Lung (tissue), 12 donors: ENCODE measurements around the gene SH3PXD2A. TPM values are rescaled to one million over a fixed set of nuclear protein-coding genes. Genes with fewer than 3 reads are reported as not detected.

ENCODE experiments used
- ATAC-seq: fragments of 200-7000 bp; cut with Tn5 transposase; one replicate; pipeline ENCODE4 v1.9.1; 2020; ENCODE audit warnings: moderate number of reproducible peaks; ENCODE audit not compliant: insufficient read depth, low FRiP score
- DNase-seq, 3 donors: peaks; one replicate each; pipeline ENCODE4 v3.0.0-alpha.2; 2013 to 2017
- H3K27ac ChIP-seq, 2 donors: one replicate each; pipeline ENCODE4 v1.5.1; 2013; ENCODE audit warnings: mild to moderate bottlenecking in 2 of 2, moderate library complexity in 2 of 2, control low read depth in 1 of 2, inconsistent platforms in 1 of 2, low read depth in 1 of 2, low read length in 1 of 2
- H3K27me3 ChIP-seq, 3 donors: one replicate each; pipeline ENCODE4 v1.5.1; 2013; ENCODE audit warnings: low read length in 2 of 3; ENCODE audit not compliant: control insufficient read depth in 3 of 3, insufficient read depth in 3 of 3
- H3K36me3 ChIP-seq, 4 donors: one replicate each; pipeline ENCODE4 v1.5.1; 2013; ENCODE audit warnings: low read length in 4 of 4, mild to moderate bottlenecking in 1 of 4, moderate library complexity in 1 of 4; ENCODE audit not compliant: control insufficient read depth in 4 of 4, insufficient read depth in 4 of 4
- H3K4me1 ChIP-seq, 5 donors: one replicate each; pipeline ENCODE4 v1.5.1; 2013; ENCODE audit warnings: low read length in 5 of 5, mild to moderate bottlenecking in 2 of 5, moderate library complexity in 1 of 5; ENCODE audit not compliant: control insufficient read depth in 5 of 5, insufficient read depth in 5 of 5
- H3K4me3 ChIP-seq: one replicate; pipeline ENCODE4 v1.5.1; 2013; ENCODE audit warnings: mild to moderate bottlenecking, control low read depth, moderate library complexity
- H3K9ac ChIP-seq, 2 donors: one replicate each; pipeline ENCODE4 v1.5.1; 2013; ENCODE audit warnings: low read length in 2 of 2, control low read depth in 1 of 2; ENCODE audit not compliant: insufficient read depth in 1 of 2
- H3K9me3 ChIP-seq, 4 donors: one replicate each; pipeline ENCODE4 v1.5.1; 2013; ENCODE audit warnings: low read length in 3 of 4, mild to moderate bottlenecking in 1 of 4, moderate library complexity in 1 of 4; ENCODE audit not compliant: control insufficient read depth in 4 of 4, insufficient read depth in 3 of 4
- whole genome bisulfite sequencing, 2 donors: extraction: QIAGEN DNeasy Blood & Tissue Kit; methylation state at CpG; one replicate each; pipeline ENCODE4 v1.1.7; 2013; 5-methylcytosine and 5-hydroxymethylcytosine counted together
- polyA plus RNA-seq, 2 donors: library from polyadenylated mRNA; stranded (reverse); fragments of 200-250 nt; gene quantifications; one replicate each; pipeline ENCODE4 v1.2.1, GENCODE V29; 2013
- total RNA-seq, 2 donors: library from RNA; depleted of rRNA in 1 of 2; stranded (reverse); fragments of >200 nt in 1 of 2; gene quantifications; one replicate each; pipeline ENCODE4 v1.2.1, GENCODE V29; 2014 to 2021
- TF ChIP-seq, protein P1 (sequence below): IDR thresholded peaks from 2 replicates; pipeline ENCODE4 v1.5.1; 2012; ENCODE audit warnings: mild to moderate bottlenecking; ENCODE audit errors: control extremely low read depth, extremely low read depth
- donor health status: control.
- donor health status: control.
- donor health status: Bipolar disorder and iron deficiency.
- donor health status: healthy.
- donor health status: DM: yes; HTN: yes; CAD: no.

Gene SH3PXD2A
- total and polyA plus RNA-seq, 4 donors, result 9.9 to 53.2 (median 29.2) TPM

DNA sequence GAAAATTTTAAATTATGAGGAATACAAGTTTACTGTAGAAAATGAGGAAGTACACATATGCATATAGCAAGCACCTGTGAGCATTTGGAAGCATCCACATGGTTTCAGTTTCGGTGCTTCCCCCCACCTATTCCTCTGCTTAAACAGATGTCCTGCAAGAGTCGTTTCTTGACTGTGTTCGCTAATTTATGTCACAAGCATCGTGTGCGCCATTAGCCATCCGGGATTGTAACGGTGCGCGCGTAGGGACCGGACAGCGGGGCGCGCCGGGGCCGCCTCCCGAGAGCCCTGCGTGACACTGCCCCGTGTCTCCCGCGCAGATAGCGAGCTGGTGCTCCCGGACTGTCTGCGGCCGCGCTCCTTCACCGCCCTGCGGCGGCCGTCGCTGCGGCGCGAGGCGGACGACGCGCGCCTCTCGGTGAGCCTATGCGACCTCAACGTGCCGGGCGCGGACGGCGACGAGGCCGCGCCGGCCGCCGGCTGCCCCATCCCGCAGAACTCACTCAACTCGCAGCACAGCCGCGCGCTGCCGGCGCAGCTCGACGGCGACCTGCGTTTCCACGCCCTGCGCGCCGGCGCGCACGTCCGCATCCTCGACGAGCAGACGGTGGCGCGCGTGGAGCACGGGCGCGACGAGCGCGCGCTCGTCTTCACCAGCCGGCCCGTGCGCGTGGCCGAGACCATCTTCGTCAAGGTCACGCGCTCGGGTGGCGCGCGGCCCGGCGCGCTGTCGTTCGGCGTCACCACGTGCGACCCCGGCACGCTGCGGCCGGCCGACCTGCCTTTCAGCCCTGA, 271.0 kb downstream of the SH3PXD2A start:
- H3K4me1 ChIP-seq, result peaks cover 0 to 10% (median 4%) of the 10 kb centered on the region in 5 donors

DNA sequence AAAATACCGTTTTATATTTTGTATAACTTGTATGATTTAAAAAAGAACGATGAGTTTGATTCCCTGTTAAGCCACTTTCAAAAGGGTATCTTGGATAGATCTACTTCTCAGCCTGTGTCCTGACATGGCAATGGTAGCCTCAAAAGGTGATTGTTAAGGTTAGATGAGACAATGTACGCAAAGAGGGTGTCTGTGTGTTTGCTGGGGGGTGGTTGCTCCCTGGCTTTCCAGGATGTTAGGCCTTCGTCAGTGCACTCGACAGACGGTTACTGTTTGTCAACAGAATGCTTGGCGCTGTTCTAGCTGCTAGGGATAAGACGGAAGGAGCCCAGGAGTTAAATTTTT, 271.5 kb downstream of the SH3PXD2A start:
- H3K27ac ChIP-seq, result no peak overlapping the region
- H3K27me3 ChIP-seq, result peaks cover 0 to 8% (median 3%) of the 10 kb centered on the region in 3 donors
- DNase-seq (no peak), ATAC-seq (no peak)
- 52 to 72% methylated on average over 8 of the region's 8 CpGs for WGBS, 2 donors
- H3K9me3 ChIP-seq, result peaks cover 0 to 5% (median 0%) of the 10 kb centered on the region in 4 donors
- no peak overlapping the region for H3K9ac ChIP-seq
- H3K4me3 ChIP-seq, result no peak overlapping the region
- TF ChIP-seq, protein P1, sequence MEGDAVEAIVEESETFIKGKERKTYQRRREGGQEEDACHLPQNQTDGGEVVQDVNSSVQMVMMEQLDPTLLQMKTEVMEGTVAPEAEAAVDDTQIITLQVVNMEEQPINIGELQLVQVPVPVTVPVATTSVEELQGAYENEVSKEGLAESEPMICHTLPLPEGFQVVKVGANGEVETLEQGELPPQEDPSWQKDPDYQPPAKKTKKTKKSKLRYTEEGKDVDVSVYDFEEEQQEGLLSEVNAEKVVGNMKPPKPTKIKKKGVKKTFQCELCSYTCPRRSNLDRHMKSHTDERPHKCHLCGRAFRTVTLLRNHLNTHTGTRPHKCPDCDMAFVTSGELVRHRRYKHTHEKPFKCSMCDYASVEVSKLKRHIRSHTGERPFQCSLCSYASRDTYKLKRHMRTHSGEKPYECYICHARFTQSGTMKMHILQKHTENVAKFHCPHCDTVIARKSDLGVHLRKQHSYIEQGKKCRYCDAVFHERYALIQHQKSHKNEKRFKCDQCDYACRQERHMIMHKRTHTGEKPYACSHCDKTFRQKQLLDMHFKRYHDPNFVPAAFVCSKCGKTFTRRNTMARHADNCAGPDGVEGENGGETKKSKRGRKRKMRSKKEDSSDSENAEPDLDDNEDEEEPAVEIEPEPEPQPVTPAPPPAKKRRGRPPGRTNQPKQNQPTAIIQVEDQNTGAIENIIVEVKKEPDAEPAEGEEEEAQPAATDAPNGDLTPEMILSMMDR, result no peak
- no peaks in the 10 kb centered on the region for H3K36me3 ChIP-seq
- H3K4me1 ChIP-seq, result peaks cover 0 to 10% (median 4%) of the 10 kb centered on the region in 5 donors

More for the DNA sequence above, 271.0 kb downstream of the SH3PXD2A start:
- H3K4me3 ChIP-seq, result peak overlapping the region; percentile 47
- H3K27me3 ChIP-seq, result peaks cover 0 to 8% (median 3%) of the 10 kb centered on the region in 3 donors
- 3 to 8% methylated on average over 96 to 111 of the region's 111 CpGs for WGBS, 2 donors
- TF ChIP-seq, protein P1, result no peak
- ATAC-seq (no peak), DNase-seq (peak; percentile 34 to 72 (median 55))
- no peaks in the 10 kb centered on the region for H3K36me3 ChIP-seq
- H3K9me3 ChIP-seq, result peaks cover 0 to 5% (median 0%) of the 10 kb centered on the region in 4 donors
- H3K9ac ChIP-seq, result no peak overlapping the region
- no peak overlapping the region for H3K27ac ChIP-seq

DNA sequence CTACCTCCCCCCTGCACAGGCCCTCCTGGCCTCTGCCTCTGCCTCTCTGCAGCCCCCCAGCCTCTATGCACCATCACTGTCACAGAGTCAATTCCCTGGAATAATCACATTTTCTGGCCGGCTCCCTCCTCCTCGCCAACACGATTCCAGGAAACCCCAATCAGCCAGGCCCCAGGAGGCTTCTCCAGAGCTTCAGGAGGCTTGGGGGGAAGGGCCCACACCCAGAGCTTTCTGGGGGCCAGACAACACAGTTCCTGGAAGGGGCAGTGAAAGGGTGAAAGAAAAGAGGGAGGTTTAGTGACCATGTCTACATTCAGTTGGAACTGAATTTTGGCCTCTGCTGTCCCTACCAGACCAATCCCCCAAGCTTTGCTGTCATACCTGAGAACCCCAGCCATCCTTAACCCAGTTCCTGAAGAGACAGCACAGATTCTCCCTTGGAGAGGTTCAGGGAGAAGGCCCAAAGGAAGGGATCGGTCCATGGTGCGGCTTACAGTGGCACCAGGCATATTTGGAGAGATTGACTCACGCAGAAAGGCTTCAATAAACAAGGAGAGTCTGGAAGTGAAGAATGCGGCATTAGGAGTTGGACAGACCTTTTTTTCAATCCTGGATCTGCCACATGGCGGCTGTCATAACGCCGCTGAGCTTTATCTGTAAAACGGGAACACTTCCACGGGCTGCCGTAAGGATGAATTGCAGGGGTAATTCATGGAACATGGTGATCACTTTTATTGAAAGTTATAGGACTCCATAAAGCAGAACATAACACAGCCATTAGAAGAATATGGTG, 272.8 kb downstream of the SH3PXD2A start:
- H3K4me3 ChIP-seq, result no peak overlapping the region
- peaks cover 0 to 10% (median 4%) of the 10 kb centered on the region in 5 donors for H3K4me1 ChIP-seq
- peaks cover 0 to 3% (median 0%) of the 10 kb centered on the region in 4 donors for H3K9me3 ChIP-seq
- TF ChIP-seq, protein P1, result no peak
- DNase-seq (no peak), ATAC-seq (no peak)
- no peaks in the 10 kb centered on the region for H3K36me3 ChIP-seq
- peaks cover 0 to 8% (median 3%) of the 10 kb centered on the region in 3 donors for H3K27me3 ChIP-seq
- H3K27ac ChIP-seq, result no peak overlapping the region
- no peak overlapping the region for H3K9ac ChIP-seq
- 92 to 97% methylated on average over 13 of the region's 13 CpGs for WGBS, 2 donors
